SK-N-SH (cell line): Measurements from ENCODE around the gene CDKN2B-AS1. TPM values are rescaled to one million over a fixed set of nuclear protein-coding genes. Genes with fewer than 3 reads are reported as not detected.

ENCODE experiments used
- CTCF ChIA-PET: fragments of 300-600, 350-600 bp; formaldehyde crosslinking; extraction: SDS; loops from one replicate; lab custom pipeline; 2021; lab: Yijun Ruan, JAX
- POLR2A ChIA-PET: fragments of 350-600 bp; sonication (Branson Sonifier 250); formaldehyde crosslinking; extraction: SDS; loops from one replicate; lab custom pipeline; 2020; ENCODE audit warnings: antibody characterized with exemption, inconsistent platforms; lab: Yijun Ruan, JAX
- DNase-seq: peaks from one replicate; pipeline ENCODE4 v3.0.0; 2012
- H2AFZ ChIP-seq: fragments of 200-600 bp; sonication (generic); 2 replicates; pipeline ENCODE4 v1.8.1; 2016; ENCODE audit warnings: antibody characterized with exemption, mild to moderate bottlenecking, low read depth
- H3F3A ChIP-seq: fragments of 200-600 bp; sonication (generic); replicated peaks from 2 replicates; pipeline ENCODE3; 2016; ENCODE audit warnings: antibody characterized with exemption, mild to moderate bottlenecking; ENCODE audit not compliant: insufficient read depth
- H3K27ac ChIP-seq, 2 experiments: fragments of 200-500 bp in 1 of 2; fragments of 200-600 bp in 1 of 2; sonication (Bioruptor generic) in 1 of 2; sonication (generic), shearing (Covaris generic) in 1 of 2; 2 replicates each; pipeline versions ENCODE4 v1.5.1 to v1.6.1; 2014 to 2016; ENCODE audit warnings: low read depth in 2 of 2, inconsistent platforms in 1 of 2, low read length in 1 of 2, mild to moderate bottlenecking in 1 of 2, mixed read lengths in 1 of 2
- H3K27me3 ChIP-seq: fragments of 200-600 bp; sonication (generic), shearing (Covaris generic); 2 replicates; pipeline ENCODE4 v1.6.1; 2016; ENCODE audit warnings: mixed run types; ENCODE audit not compliant: insufficient read depth
- H3K36me3 ChIP-seq, 2 experiments: fragments of 200-500 bp in 1 of 2; fragments of 200-600 bp in 1 of 2; sonication (Bioruptor generic) in 1 of 2; sonication (generic) in 1 of 2; replicated peaks in 1 of 2; 2 replicates each; pipeline versions ENCODE3 to v1.5.1; 2014 to 2016; ENCODE audit warnings: low read length in 1 of 2, mild to moderate bottlenecking in 1 of 2; ENCODE audit not compliant: insufficient read depth in 2 of 2, control insufficient read depth in 1 of 2
- H3K4me1 ChIP-seq, 2 experiments: fragments of 200-500 bp in 1 of 2; fragments of 200-600 bp in 1 of 2; sonication (Bioruptor generic) in 1 of 2; sonication (generic), shearing (Covaris generic) in 1 of 2; 2 replicates each; pipeline versions ENCODE4 v1.5.1 to v1.6.1; 2014 to 2016; ENCODE audit warnings: low read depth in 1 of 2, low read length in 1 of 2, mixed run types in 1 of 2; ENCODE audit not compliant: insufficient read depth in 2 of 2, control insufficient read depth in 1 of 2
- H3K4me2 ChIP-seq: fragments of 200-600 bp; sonication (generic), shearing (Covaris generic); 2 replicates; pipeline ENCODE4 v1.6.1; 2017; ENCODE audit warnings: mixed run types
- H3K4me3 ChIP-seq, 2 experiments: fragments of 200-500 bp in 1 of 2; fragments of 200-600 bp in 1 of 2; sonication (Bioruptor generic) in 1 of 2; sonication (generic), shearing (Covaris generic) in 1 of 2; 2 replicates each; pipeline versions ENCODE4 v1.5.1 to v1.8.1; 2014 to 2016; ENCODE audit warnings: low read depth in 2 of 2, inconsistent platforms in 1 of 2, low read length in 1 of 2, mild to moderate bottlenecking in 1 of 2, mixed read lengths in 1 of 2, moderate library complexity in 1 of 2
- H3K79me2 ChIP-seq: fragments of 200-600 bp; sonication (generic); 2 replicates; pipeline ENCODE4 v1.8.1; 2017; ENCODE audit warnings: mild to moderate bottlenecking; ENCODE audit not compliant: insufficient read depth
- H3K9ac ChIP-seq: fragments of 200-600 bp; sonication (generic); 2 replicates; pipeline ENCODE4 v1.6.1; 2017; ENCODE audit warnings: mixed run types
- H3K9me2 ChIP-seq: fragments of 200-600 bp; sonication (generic); 2 replicates; pipeline ENCODE4 v1.6.1; 2017; ENCODE audit warnings: mixed run types
- H3K9me3 ChIP-seq: fragments of 200-600 bp; sonication (generic); 2 replicates; pipeline ENCODE4 v1.6.1; 2017; ENCODE audit warnings: mixed run types, mild to moderate bottlenecking, moderate library complexity
- H4K20me1 ChIP-seq: fragments of 200-600 bp; sonication (generic); 2 replicates; pipeline ENCODE4 v1.6.1; 2017; ENCODE audit warnings: mild to moderate bottlenecking, mixed run types; ENCODE audit not compliant: insufficient read depth
- CHD2 ChIP-seq: fragments of 150-350 bp; IDR thresholded peaks from 2 replicates; pipeline ENCODE4 v1.6.1; 2018; ENCODE audit warnings: low read length; ENCODE audit not compliant: partially characterized antibody
- CTCF ChIP-seq: fragments of 200-600 bp; sonication (generic); IDR thresholded peaks from 2 replicates; pipeline ENCODE4 v1.6.1; 2017; ENCODE audit warnings: antibody characterized with exemption, mild to moderate bottlenecking, moderate library complexity
- EZH2phosphoT487 ChIP-seq: fragments of 200-600 bp; sonication (generic); IDR thresholded peaks from 2 replicates; pipeline ENCODE4 v1.6.1; 2017; ENCODE audit warnings: low read depth, mixed run types, mild to moderate bottlenecking, antibody characterized with exemption, moderate library complexity, borderline replicate concordance
- FOXM1 ChIP-seq: IDR thresholded peaks from 2 replicates; pipeline ENCODE4 v1.4.0; 2012; ENCODE audit warnings: low read depth, mild to moderate bottlenecking
- MAX ChIP-seq: IDR thresholded peaks from 2 replicates; pipeline ENCODE4 v1.4.0; 2012; ENCODE audit warnings: low read depth
- PBX3 ChIP-seq: IDR thresholded peaks from 2 replicates; pipeline ENCODE4; 2012
- RAD21 ChIP-seq: IDR thresholded peaks from 2 replicates; pipeline ENCODE4 v1.6.1; 2012; ENCODE audit warnings: mild to moderate bottlenecking, low read length
- RFX5 ChIP-seq: IDR thresholded peaks from 2 replicates; pipeline ENCODE4 v1.6.1; 2012; ENCODE audit warnings: mild to moderate bottlenecking, improper control_type of control experiment, low read length
- SMC3 ChIP-seq: IDR thresholded peaks from 2 replicates; pipeline ENCODE4 v1.6.1; 2012; ENCODE audit warnings: low read depth, low read length, improper control_type of control experiment
- USF1 ChIP-seq: IDR thresholded peaks from 2 replicates; pipeline ENCODE4 v1.4.0; 2012; ENCODE audit warnings: low read depth, borderline replicate concordance
- ZBTB33 ChIP-seq: IDR thresholded peaks from 2 replicates; pipeline ENCODE4 v1.4.0; 2012; ENCODE audit warnings: low read depth, borderline replicate concordance
- WGBS: methylation state at CpG from one replicate; pipeline ENCODE4 v1.1.6; 2017; ENCODE audit warnings: low lambda C conversion rate; 5-methylcytosine and 5-hydroxymethylcytosine counted together
- polyA plus RNA-seq, 3 experiments: library from polyadenylated mRNA; depleted of rRNA; stranded (reverse); fragments of >200 nt; gene quantifications; 2 replicates each; pipeline ENCODE4 v1.2.3, GENCODE V29; 2012

Gene CDKN2B-AS1
- polyA plus RNA-seq, 1 of the 3 experiments (the other 2 are of a cell fraction), result 0.25 TPM

- Histone ChIP-seq H3K36me3 (no peaks in the 10 kb centered on the region), H3K4me2 (peak overlapping the region; percentile 61), H2AFZ (no peak overlapping the region), H3K27me3 (peaks cover 44% of the 10 kb centered on the region), H3F3A (peaks cover 4% of the 10 kb centered on the region), H3K9ac (no peak overlapping the region), H3K27ac (no peak overlapping the region), H3K4me1 (peaks cover 0 to 11% of the 10 kb centered on the region in 2 experiments; a peak in 1 of 4 replicates), H3K79me2 (no peaks in the 10 kb centered on the region), H3K9me3 (no peaks in the 10 kb centered on the region), H4K20me1 (no peaks in the 10 kb centered on the region), H3K9me2 (no peaks in the 10 kb centered on the region), H3K4me3 (peak overlapping the region; percentile 27 to 46)
- TF ChIP-seq USF1 (no peak), CHD2 (peak; percentile 70), ZBTB33 (no peak), MAX (peak; percentile 34; the same call in 1 of the 2 replicates), RAD21 (peak; percentile 46), EZH2phosphoT487 (no peak), CTCF (peak; percentile 53), PBX3 (no peak), FOXM1 (no peak), RFX5 (no peak), SMC3 (peak; percentile 44)
- 6% methylated on average over 30 of the region's 30 CpGs for WGBS
- POLR2A ChIA-PET, result no interaction called here
- DNase-seq, result peak; percentile 80
- CTCF ChIA-PET, result interaction anchor here (0.7 to 1.2 kb wide), 2 partner anchors 100 to 152 kb away, joined by 3 to 6 read pairs; no protein-coding TSS in a partner anchor
Measured at GRCh38 chr9:21965401-21965951, 29.1 kb upstream of the CDKN2B-AS1 start.
